GM12878 (cell line): Measurements from ENCODE around the gene DBI. TPM values are rescaled to one million over a fixed set of nuclear protein-coding genes. Genes with fewer than 3 reads are reported as not detected.

Experiments
- BCLAF1 ChIP-seq: fragments of 450-650 bp; IDR thresholded peaks from 2 replicates; pipeline ENCODE4 v1.6.1; 2017; ENCODE audit warnings: antibody characterized with exemption, mild to moderate bottlenecking, moderate library complexity
- BHLHE40 ChIP-seq, 2 experiments: fragments of 450-650 bp in 1 of 2; IDR thresholded peaks; 2 replicates each; pipeline ENCODE4 v1.6.1; 2011 to 2017; ENCODE audit warnings: low read depth in 2 of 2, borderline replicate concordance in 1 of 2, improper control_type of control experiment in 1 of 2, low read length in 1 of 2, mild to moderate bottlenecking in 1 of 2
- BMI1 ChIP-seq: fragments of 450-650 bp; IDR thresholded peaks from 2 replicates; pipeline ENCODE4 v1.6.1; 2016; ENCODE audit warnings: mild to moderate bottlenecking, moderate library complexity, borderline replicate concordance
- CHD1 ChIP-seq: IDR thresholded peaks from 2 replicates; pipeline ENCODE4 v1.6.1; 2012; ENCODE audit warnings: low read depth, low read length, improper control_type of control experiment
- HDAC6 ChIP-seq: fragments of 200-600 bp; sonication (generic); IDR thresholded peaks from one replicate; pipeline ENCODE4 v1.8.0; 2017; ENCODE audit warnings: antibody characterized with exemption; ENCODE audit not compliant: unreplicated experiment
- IKZF2 ChIP-seq, 2 experiments: fragments of 450-650 bp; IDR thresholded peaks; 2 replicates each; pipeline ENCODE4 v1.6.1; 2017; ENCODE audit warnings: mild to moderate bottlenecking in 2 of 2, moderate library complexity in 2 of 2
- MEF2A ChIP-seq: IDR thresholded peaks from 2 replicates; pipeline ENCODE4 v1.6.1; 2011; ENCODE audit warnings: low read depth, mild to moderate bottlenecking, low read length, moderate library complexity; ENCODE audit not compliant: insufficient read depth
- NFYB ChIP-seq: IDR thresholded peaks from 2 replicates; pipeline ENCODE4 v1.6.1; 2011; ENCODE audit warnings: low read depth, mild to moderate bottlenecking, low read length, improper control_type of control experiment, moderate library complexity; ENCODE audit not compliant: insufficient read depth
- NR2F1 ChIP-seq: fragments of 450-650 bp; conservative IDR thresholded peaks from 2 replicates; pipeline ENCODE4 v1.6.1; 2017; ENCODE audit warnings: mild to moderate bottlenecking
- PBX3 ChIP-seq: IDR thresholded peaks from 2 replicates; pipeline ENCODE4 v1.6.1; 2011; ENCODE audit warnings: mild to moderate bottlenecking, low read depth, low read length, moderate library complexity; ENCODE audit not compliant: insufficient replicate concordance
- RFX5 ChIP-seq: IDR thresholded peaks from 2 replicates; pipeline ENCODE4 v1.6.1; 2011; ENCODE audit warnings: low read depth, low read length, improper control_type of control experiment
- RUNX3 ChIP-seq: IDR thresholded peaks from 2 replicates; pipeline ENCODE4 v1.6.1; 2012; ENCODE audit warnings: low read length, inconsistent platforms
- TAF1 ChIP-seq: IDR thresholded peaks from 2 replicates; pipeline ENCODE4 v1.6.1; 2011; ENCODE audit warnings: mild to moderate bottlenecking, low read depth, low read length, borderline replicate concordance
- TCF12 ChIP-seq: IDR thresholded peaks from 2 replicates; pipeline ENCODE4 v1.6.1; 2011; ENCODE audit warnings: low read depth, mild to moderate bottlenecking, low read length
- YY1 ChIP-seq: IDR thresholded peaks from 2 replicates; pipeline ENCODE4 v1.6.1; 2011; ENCODE audit warnings: low read depth, mild to moderate bottlenecking, low read length
- polyA plus RNA-seq, 11 experiments: library from polyadenylated mRNA; depleted of rRNA in 4 of 11; unstranded in 6 of 11; stranded (reverse) in 5 of 11; fragments of >200 nt; fragmentation: Nextera tagmentation in 4 of 11; fragmentation: Illumina TruSeq in 1 of 11; extraction: Ambion mirVana in 4 of 11; extraction: Trizol in 1 of 11; gene quantifications; 1 replicate in 1 of 11; 2 replicates in 10 of 11; pipeline versions ENCODE4 v1.2.1 to v1.2.3, GENCODE V29; 2011 to 2016; ENCODE audit warnings: inconsistent platforms in 2 of 11, missing spikeins in 2 of 11, low read depth in 1 of 11
- total RNA-seq, 4 experiments: library from RNA; depleted of rRNA in 3 of 4; stranded (reverse); fragments of >200 nt in 3 of 4; fragmentation: Illumina TruSeq in 1 of 4; extraction: Trizol in 1 of 4; gene quantifications; 2 replicates each; pipeline versions ENCODE4 v1.2.1 to v1.2.3, GENCODE V29; 2013 to 2021

Gene DBI
- total and polyA plus RNA-seq, 10 of the 15 experiments (the other 5 are each of a cell fraction or from before 2014, with no cell fraction given), result 248 to 2,567 (median 943) TPM

GRCh38 chr2:119377294-119377992, 10.7 kb downstream of the DBI start (continued):
- no peak for TF ChIP-seq PBX3
- TF ChIP-seq BMI1, result no peak
- peak; percentile 22 to 34; a peak in 1 of 4 replicates for TF ChIP-seq IKZF2 (IDR thresholded peaks at IDR 0.05)
- TF ChIP-seq BHLHE40 (IDR thresholded peaks at IDR 0.05; ENCODE audit: borderline replicate concordance in 1 of 2, low read depth in 2 of 2, low read length in 1 of 2), result no peak
- no peak for TF ChIP-seq BCLAF1
- no peak for TF ChIP-seq HDAC6
- TF ChIP-seq TAF1, result no peak
- TF ChIP-seq MEF2A, result no peak
- 0 out of 2 replicates have a peak, but pooled peaks have one; percentile 12 for TF ChIP-seq TCF12
- 0 out of 2 replicates have a peak, but pooled peaks have one; percentile 8 for TF ChIP-seq RUNX3
- no peak for TF ChIP-seq NFYB
- TF ChIP-seq YY1, result no peak
- TF ChIP-seq CHD1, result no peak
- no peak for TF ChIP-seq NR2F1
- no peak for TF ChIP-seq RFX5
